ENCODE data around the gene TMEM175.
"Not testable (repeated sequence)": the region's sequence is repeated elsewhere in the genome, so short reads cannot be mapped to it uniquely, and the experiment has no call there.

Gene TMEM175

GRCh38 chr4:929096-929765, 3.0 kb upstream of the TMEM175 start:
- Mint-ChIP-seq H3K27ac (peak overlapping the region in 2 of 3 experiments; percentile 15 to 26), H3K4me3 (peak overlapping the region; percentile 25 to 65 (median 59)), H3K9me3 (no peaks in the 10 kb centered on the region), H3K4me1 (peaks cover 27% of the 10 kb centered on the region), H3K27me3 (ENCODE audit: low read depth) (no peaks in the 10 kb centered on the region), H3K36me3 (ENCODE audit: low read depth) (no peaks in the 10 kb centered on the region)
- TF ChIP-seq CTCF (IDR thresholded peaks at IDR 0.05; ENCODE audit: unreplicated experiment in 3 of 3) = no peak

DNA sequence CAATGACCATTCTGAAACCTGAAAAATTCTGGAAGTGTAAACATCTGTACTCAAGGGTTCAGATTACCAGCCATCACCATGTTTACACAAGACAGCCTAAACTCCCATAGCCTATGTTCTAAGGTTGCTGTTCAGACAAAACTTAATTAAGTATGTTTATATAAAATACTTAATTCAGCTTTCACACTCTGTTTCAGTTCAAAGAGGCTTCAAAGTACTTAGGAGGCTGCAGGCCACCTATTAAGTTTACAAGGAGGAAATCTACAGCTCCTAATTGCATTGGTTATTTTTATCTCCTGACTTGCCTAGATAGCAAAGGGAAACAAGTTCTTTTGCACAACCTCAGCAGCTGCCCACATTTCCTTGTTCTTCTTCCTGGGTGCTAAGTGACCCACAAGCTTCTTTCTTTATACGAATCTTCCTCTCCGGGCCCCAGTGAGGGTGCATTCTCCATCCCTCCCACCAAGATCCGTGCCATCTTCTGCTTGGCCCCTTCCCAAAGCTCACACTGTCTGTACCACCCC, 2.2 kb upstream of the TMEM175 start:
- no peaks in the 10 kb centered on the region for H3K27me3 Mint-ChIP-seq (ENCODE audit: low read depth)
- H3K4me3 Mint-ChIP-seq = peak overlapping the region; percentile 95 to 98 (median 96)
- no peaks in the 10 kb centered on the region for H3K9me3 Mint-ChIP-seq
- H3K36me3 Mint-ChIP-seq (ENCODE audit: low read depth) = no peaks in the 10 kb centered on the region
- H3K4me1 Mint-ChIP-seq = peaks cover 27% of the 10 kb centered on the region
- peak overlapping the region; percentile 76 to 90 (median 78) for H3K27ac Mint-ChIP-seq
- TF ChIP-seq CTCF (IDR thresholded peaks at IDR 0.05; ENCODE audit: unreplicated experiment in 3 of 3) = no peak

GRCh38 chr4:930827-931193, 1.4 kb upstream of the TMEM175 start:
- Mint-ChIP-seq H3K36me3 (ENCODE audit: low read depth) (no peaks in the 10 kb centered on the region), H3K27ac (peak overlapping the region; percentile 76 to 90 (median 78)), H3K9me3 (no peaks in the 10 kb centered on the region), H3K4me1 (peaks cover 27% of the 10 kb centered on the region), H3K27me3 (ENCODE audit: low read depth) (no peaks in the 10 kb centered on the region), H3K4me3 (peak overlapping the region; percentile 95 to 98 (median 96))
- TF ChIP-seq CTCF (IDR thresholded peaks at IDR 0.05; ENCODE audit: unreplicated experiment in 3 of 3) = no peak

DNA sequence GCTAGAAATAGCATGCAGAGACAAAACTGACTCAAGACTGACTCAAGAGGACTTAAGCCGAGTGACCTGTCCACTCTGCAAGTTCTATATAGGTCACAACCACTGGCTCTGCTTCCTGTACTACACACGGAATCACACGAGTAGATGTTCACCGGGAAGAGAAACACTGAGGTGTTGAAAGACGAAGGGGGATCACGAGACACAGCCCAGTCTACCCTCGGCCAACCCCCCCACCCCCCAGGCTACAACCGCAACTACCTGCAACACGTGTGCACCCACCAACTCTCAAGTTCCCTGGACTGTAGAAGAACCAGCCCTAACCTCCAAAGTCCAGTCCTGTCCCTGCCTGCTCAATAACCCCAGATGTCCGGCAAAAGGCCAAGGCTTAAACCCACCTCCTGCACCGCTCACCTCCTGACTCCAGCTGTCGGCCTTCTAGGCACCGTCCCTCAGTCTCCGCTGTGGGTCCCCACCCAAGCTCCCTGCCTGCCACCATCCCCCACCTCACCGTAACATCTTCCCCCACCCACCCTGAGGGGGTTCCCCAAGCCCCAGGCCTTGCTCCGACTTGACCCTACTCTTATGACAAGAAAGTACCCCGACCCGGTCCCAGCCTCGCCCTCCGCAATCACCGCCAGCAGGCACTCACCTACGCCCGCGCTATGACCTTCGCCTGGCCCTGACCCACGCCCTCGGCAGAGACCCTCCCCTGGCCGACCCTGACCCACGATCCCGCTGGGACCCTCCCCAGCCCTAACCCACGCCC, 883 bp upstream of the TMEM175 start:
- Mint-ChIP-seq H3K4me3 (peak overlapping the region; percentile 95 to 98 (median 96)), H3K4me1 (peaks cover 22% of the 10 kb centered on the region), H3K27me3 (ENCODE audit: low read depth) (no peaks in the 10 kb centered on the region), H3K9me3 (no peaks in the 10 kb centered on the region), H3K36me3 (ENCODE audit: low read depth) (no peaks in the 10 kb centered on the region), H3K27ac (peak overlapping the region; percentile 76 to 90 (median 78))
- no peak for TF ChIP-seq CTCF (IDR thresholded peaks at IDR 0.05; ENCODE audit: unreplicated experiment in 3 of 3)

- no peaks in the 10 kb centered on the region for H3K27me3 Mint-ChIP-seq (ENCODE audit: low read depth)
- H3K36me3 Mint-ChIP-seq (ENCODE audit: low read depth) = no peaks in the 10 kb centered on the region
- no peak for TF ChIP-seq CTCF (IDR thresholded peaks at IDR 0.05; ENCODE audit: unreplicated experiment in 3 of 3)
- H3K4me3 Mint-ChIP-seq = peak overlapping the region; percentile 95 to 98 (median 96)
- peak overlapping the region; percentile 73 to 90 (median 90) for H3K27ac Mint-ChIP-seq
- peaks cover 21% of the 10 kb centered on the region for H3K4me1 Mint-ChIP-seq
- H3K9me3 Mint-ChIP-seq = no peaks in the 10 kb centered on the region
Observed at GRCh38 chr4:932713-933070, 432 bp downstream of the TMEM175 start.

- not testable (repeated sequence) for H3K4me3 Mint-ChIP-seq; H3K36me3 Mint-ChIP-seq (ENCODE audit: low read depth); H3K9me3 Mint-ChIP-seq; H3K4me1 Mint-ChIP-seq; H3K27ac Mint-ChIP-seq
- H3K27me3 Mint-ChIP-seq (ENCODE audit: low read depth) = peaks cover 13% of the 10 kb centered on the region
Observed at GRCh38 chr4:939508-939907, 7.2 kb downstream of the TMEM175 start.
